Fibroblast of skin of left quadriceps (primary cell): Measurements from ENCODE around the gene MCEMP1.
A peak's percentile ranks its signal among the peaks of the same experiment; 100 is the strongest.
"Not testable (repeated sequence)": the region's sequence is repeated elsewhere in the genome, so short reads cannot be mapped to it uniquely, and the experiment has no call there.

Experiments
- DNase-seq, 2 experiments: peaks; one replicate each; pipeline ENCODE4 v3.0.0-alpha.2; 2013; ENCODE audit warnings: low read depth in 2 of 2

Gene MCEMP1

DNA sequence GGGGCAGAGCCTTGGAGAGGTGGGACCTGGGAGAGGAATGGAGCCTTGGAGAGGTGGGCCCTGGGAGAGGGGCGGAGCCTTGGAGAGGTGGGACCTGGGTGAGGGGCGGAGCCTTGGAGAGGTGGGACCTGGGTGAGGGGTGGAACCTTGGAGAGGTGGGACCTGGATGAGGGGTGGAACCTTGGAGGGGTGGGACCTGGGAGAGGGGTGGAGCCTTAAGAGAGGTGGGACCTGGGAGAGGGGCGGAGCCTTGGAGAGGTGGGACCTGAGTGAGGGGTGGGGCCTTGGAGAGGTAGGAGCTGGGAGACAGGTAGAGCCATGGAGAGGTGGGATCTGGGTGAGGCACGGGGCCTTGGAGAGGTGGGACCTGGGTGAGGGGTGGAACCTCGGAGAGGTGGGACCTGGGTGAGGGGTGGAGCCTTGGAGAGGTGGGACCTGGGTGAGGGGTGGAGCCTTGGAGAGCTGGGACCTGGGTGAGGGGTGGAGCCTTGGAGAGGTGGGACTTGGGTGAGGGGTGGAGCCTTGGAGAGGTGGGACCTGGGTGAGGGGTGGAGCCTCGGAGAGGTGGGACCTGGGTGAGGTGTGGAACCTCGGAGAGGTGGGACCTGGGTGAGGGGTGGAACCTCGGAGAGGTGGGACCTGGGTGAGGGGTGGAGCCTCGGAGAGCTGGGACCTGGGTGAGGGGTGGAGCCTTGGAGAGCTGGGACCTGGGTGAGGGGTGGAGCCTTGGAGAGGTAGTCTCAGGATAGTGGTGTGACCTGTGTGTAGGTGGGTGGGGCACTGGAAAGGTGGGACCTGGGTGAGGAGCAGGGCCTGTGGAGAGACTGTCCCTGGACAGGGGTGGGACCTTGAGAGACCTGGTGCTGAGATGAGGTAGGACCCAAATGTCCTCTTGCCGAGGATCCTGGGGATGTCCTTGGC lies 33.0 kb upstream of the MCEMP1 start:
- not testable (repeated sequence) for DNase-seq

GRCh38 chr19:7644550-7644877 lies 32.4 kb upstream of the MCEMP1 start:
- DNase-seq = no peak

- no peak for DNase-seq
Observed at GRCh38 chr19:7645163-7645562, 31.7 kb upstream of the MCEMP1 start.

DNA sequence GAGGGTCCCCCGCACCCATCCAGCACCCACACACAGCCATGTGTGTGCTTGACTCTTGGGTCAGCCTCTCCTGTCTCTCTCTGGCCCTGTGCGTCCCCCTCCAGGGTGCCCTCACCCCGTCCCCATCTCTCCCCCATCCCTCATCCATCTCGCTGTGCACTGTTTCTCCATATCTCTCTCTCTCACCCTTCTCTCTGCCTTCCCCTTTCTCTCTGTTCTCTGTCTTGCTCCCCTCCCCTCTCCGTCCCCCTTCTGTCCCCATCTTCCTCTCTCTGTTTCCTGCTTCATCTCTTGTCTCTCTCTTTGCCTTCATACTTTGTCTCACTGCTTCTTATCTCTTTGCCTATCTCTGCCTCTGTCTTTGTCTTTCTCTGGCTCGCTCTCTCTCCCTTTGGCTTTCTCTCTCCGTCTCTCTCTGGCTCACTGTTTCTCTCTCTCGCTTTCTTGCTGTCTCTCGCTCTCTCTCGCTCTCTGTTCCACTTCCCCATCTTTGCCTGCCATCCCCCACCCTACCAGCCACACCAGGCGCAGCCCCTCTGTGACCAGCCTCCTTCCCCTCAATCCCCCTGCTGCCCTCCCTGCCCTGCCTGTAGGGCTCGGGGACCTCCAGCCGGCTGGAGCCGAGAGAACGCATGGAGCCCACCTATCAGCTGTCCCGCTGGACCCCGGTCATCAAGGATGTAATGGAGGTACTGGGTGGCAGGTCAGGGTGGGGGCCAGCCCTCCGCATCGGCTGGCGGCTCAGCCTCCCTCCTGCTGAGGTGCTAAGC lies 31.0 kb upstream of the MCEMP1 start:
- DNase-seq = no peak

DNA sequence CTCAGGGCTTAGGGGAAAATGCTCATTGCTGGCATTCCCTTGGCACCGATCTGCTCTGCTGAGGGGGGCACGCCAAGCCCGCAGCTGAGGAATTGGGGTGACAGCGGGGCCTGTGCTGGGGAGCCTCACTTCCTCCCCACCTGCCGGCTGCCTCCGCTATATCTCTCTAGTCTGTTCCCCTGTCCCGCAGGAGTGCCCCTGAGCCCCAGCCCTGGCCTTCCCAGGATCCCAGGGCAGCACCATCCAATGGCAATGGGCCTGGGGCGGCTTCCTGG lies 30.5 kb upstream of the MCEMP1 start:
- no peak for DNase-seq

GRCh38 chr19:7647156-7647555 lies 29.7 kb upstream of the MCEMP1 start:
- no peak for DNase-seq

GRCh38 chr19:7648265-7649014 lies 28.4 kb upstream of the MCEMP1 start:
- DNase-seq = no peak

GRCh38 chr19:7650148-7650547 lies 26.7 kb upstream of the MCEMP1 start:
- DNase-seq = no peak

GRCh38 chr19:7652061-7652641 lies 24.7 kb upstream of the MCEMP1 start:
- DNase-seq = peak; percentile 27 to 29

- DNase-seq = no peak
Observed at GRCh38 chr19:7654401-7654800, 22.5 kb upstream of the MCEMP1 start.

DNA sequence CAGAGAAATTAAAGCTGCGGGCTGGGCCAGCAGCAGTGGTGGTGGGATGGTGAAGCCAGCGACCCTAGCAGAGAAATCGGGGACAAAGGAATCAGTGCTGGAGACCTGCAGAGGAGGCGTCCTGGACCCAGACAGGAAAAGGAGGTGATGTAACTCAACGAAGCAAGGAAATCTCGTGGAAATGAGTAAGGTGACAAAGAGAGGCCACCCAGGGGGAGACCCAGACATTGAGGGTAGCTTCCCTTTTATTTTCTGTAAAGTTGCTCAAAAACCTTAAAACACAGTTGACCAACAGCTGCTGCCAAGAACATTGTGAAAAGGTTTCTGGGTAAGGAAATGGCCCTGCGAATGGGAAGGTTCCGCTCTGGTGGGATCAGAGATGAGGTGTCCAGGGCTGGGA lies 21.3 kb upstream of the MCEMP1 start:
- DNase-seq = no peak

- DNase-seq = no peak
Observed at GRCh38 chr19:7657131-7657751, 19.6 kb upstream of the MCEMP1 start.

DNA sequence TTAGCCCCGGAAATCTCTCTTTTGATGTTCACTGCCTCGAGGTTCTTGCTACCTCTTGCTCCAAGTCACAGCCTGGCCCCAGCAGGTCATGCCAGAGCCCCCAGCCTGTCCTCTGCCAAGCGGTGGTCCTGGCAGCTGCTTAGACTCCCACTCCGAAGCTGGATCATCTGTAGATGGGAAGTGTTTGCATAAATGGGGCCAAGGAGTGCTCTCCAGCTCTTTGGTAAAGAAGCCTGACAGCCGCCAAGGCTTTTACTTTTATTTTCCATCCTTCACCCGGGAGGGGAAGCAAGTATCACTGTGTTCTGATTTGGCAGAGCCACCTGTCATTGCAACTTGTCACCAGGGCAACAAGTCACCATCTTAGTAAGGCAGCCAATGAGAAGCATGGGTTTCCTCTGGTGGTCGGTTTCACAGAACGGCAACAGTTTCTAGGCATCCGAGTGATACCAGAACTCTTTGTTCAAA lies 18.6 kb upstream of the MCEMP1 start:
- DNase-seq = no peak

- no peak for DNase-seq
Observed at GRCh38 chr19:7661744-7662538, 14.9 kb upstream of the MCEMP1 start.

DNA sequence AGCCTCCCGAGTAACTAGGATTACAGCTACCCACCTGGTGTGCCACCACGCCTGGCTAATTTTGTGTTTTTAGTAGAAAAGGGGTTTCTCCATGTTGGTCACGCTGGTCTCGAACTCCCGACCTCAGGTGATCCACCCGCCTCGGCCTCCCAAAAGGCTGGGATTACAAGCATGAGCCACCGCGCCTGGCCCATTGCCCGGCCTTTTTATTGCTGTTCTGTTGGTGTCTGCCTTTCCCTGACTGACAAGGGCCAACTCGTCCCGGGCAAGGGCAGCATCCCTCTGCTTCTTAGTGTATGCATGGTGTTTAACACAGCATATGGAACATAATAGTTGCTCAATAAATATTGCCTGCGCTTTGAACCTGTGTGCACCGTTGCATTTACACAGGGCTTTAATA lies 14.2 kb upstream of the MCEMP1 start:
- DNase-seq = no peak

DNA sequence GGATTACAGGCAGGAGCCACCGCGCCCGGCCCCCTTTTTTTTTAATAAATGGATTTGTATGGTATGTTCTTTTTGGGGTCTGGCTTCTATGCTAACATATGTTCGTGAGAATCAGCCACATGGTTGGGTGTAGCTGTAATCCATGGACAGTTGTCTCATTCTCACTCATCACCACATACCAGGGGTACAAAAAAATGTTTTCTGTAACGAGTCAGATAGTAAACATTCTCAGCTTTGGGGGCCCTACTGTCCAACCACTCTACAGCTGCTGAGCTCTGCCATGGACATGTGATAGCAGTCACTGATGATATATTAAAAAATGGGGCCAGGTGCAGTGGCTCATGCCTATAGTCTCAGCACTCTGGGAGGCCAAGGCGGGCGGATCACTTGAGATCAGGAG lies 13.2 kb upstream of the MCEMP1 start:
- DNase-seq = no peak

GRCh38 chr19:7665076-7665475 lies 11.8 kb upstream of the MCEMP1 start:
- peak; percentile 55 to 57 for DNase-seq

GRCh38 chr19:7668842-7669241 lies 8.0 kb upstream of the MCEMP1 start, which contains the start of gene RETN:
TSS of gene RETN (plus strand) at chr19:7669049. CDS start at chr19:7669327, 278 bp downstream.
- no peak for DNase-seq

- DNase-seq = no peak
Observed at GRCh38 chr19:7669641-7670040, 7.2 kb upstream of the MCEMP1 start.

GRCh38 chr19:7670150-7670783 lies 6.6 kb upstream of the MCEMP1 start:
- DNase-seq = no peak
